CD14-positive monocyte (primary cell): Measurements from ENCODE around the gene ZNF536. TPM values are rescaled to one million over a fixed set of nuclear protein-coding genes. Genes with fewer than 3 reads are reported as not detected.

Experiments
- DNase-seq, 3 donors: peaks; one replicate each; pipeline ENCODE4 v3.0.0-alpha.2; 2011 to 2022
- H2AFZ ChIP-seq: 2 replicates; pipeline ENCODE4 v1.6.0; 2012; ENCODE audit warnings: mild to moderate bottlenecking, low read depth, low read length, inconsistent platforms; ENCODE audit not compliant: insufficient read depth, poor library complexity, severe bottlenecking
- H3K27ac ChIP-seq, 2 donors: 1 replicate in 1 of 2; 2 replicates in 1 of 2; pipeline ENCODE4 v1.5.1; 2012 to 2013; ENCODE audit warnings: low read length in 2 of 2, control low read depth in 1 of 2, inconsistent platforms in 1 of 2, low read depth in 1 of 2, mild to moderate bottlenecking in 1 of 2
- H3K27me3 ChIP-seq, 2 donors: one replicate each; pipeline versions ENCODE4 v1.6.0 to v1.6.1; 2011 to 2013; ENCODE audit warnings: low read length in 2 of 2; ENCODE audit not compliant: control insufficient read depth in 2 of 2, insufficient read depth in 2 of 2
- H3K36me3 ChIP-seq, 2 donors: replicated peaks in 1 of 2; 1 replicate in 1 of 2; 2 replicates in 1 of 2; pipeline versions ENCODE4 v1.5.1 to v1.6.1; 2012 to 2013; ENCODE audit warnings: low read length in 2 of 2, control low read depth in 1 of 2, inconsistent platforms in 1 of 2, mild to moderate bottlenecking in 1 of 2; ENCODE audit not compliant: insufficient read depth in 2 of 2, control insufficient read depth in 1 of 2
- H3K4me1 ChIP-seq, 2 donors: 1 replicate in 1 of 2; 2 replicates in 1 of 2; pipeline versions ENCODE4 v1.5.1 to v1.6.1; 2012 to 2013; ENCODE audit warnings: low read length in 2 of 2, control low read depth in 1 of 2, inconsistent platforms in 1 of 2, mild to moderate bottlenecking in 1 of 2, moderate library complexity in 1 of 2; ENCODE audit not compliant: insufficient read depth in 2 of 2, control insufficient read depth in 1 of 2
- H3K4me2 ChIP-seq: replicated peaks from 2 replicates; pipeline ENCODE3; 2012; ENCODE audit warnings: low read length, moderate library complexity, mild to moderate bottlenecking; ENCODE audit not compliant: poor library complexity, severe bottlenecking; ENCODE audit errors: extremely low read depth
- H3K4me3 ChIP-seq, 3 experiments: fragments of 200-600 bp in 1 of 3; sonication (generic) in 1 of 3; replicated peaks in 1 of 3; 1 replicate in 2 of 3; 2 replicates in 1 of 3; pipeline ENCODE4 v1.5.1; 2011 to 2013; ENCODE audit warnings: low read length in 3 of 3, mild to moderate bottlenecking in 3 of 3, control low read depth in 2 of 3, low read depth in 2 of 3, inconsistent platforms in 1 of 3, moderate library complexity in 1 of 3
- H3K79me2 ChIP-seq: 2 replicates; pipeline ENCODE4 v1.6.0; 2012; ENCODE audit warnings: mild to moderate bottlenecking, control low read depth, inconsistent platforms, low read length, moderate library complexity; ENCODE audit not compliant: insufficient read depth
- H3K9ac ChIP-seq: 2 replicates; pipeline ENCODE4 v1.6.0; 2017; ENCODE audit warnings: low read length, mild to moderate bottlenecking; ENCODE audit not compliant: insufficient read depth, poor library complexity, severe bottlenecking
- H3K9me3 ChIP-seq, 2 donors: replicated peaks in 1 of 2; 1 replicate in 1 of 2; 2 replicates in 1 of 2; pipeline versions ENCODE4 v1.5.1 to v1.6.1; 2012 to 2013; ENCODE audit warnings: low read length in 2 of 2, control low read depth in 1 of 2; ENCODE audit not compliant: control insufficient read depth in 1 of 2, insufficient read depth in 1 of 2
- H4K20me1 ChIP-seq: 2 replicates; pipeline ENCODE4 v1.6.0; 2012; ENCODE audit warnings: mild to moderate bottlenecking, low read length, control low read depth, moderate library complexity; ENCODE audit not compliant: insufficient read depth
- H3K27ac Mint-ChIP-seq, 7 donors: one replicate each; pipeline ENCODE4 v1.8.0; 2020; ENCODE audit warnings: mild to moderate bottlenecking in 7 of 7, mixed read lengths in 7 of 7, moderate library complexity in 6 of 7, inconsistent platforms in 2 of 7
- H3K27me3 Mint-ChIP-seq, 3 donors: one replicate each; pipeline ENCODE4 v1.8.0; 2021 to 2022; ENCODE audit warnings: low read depth in 3 of 3, mild to moderate bottlenecking in 3 of 3, mixed read lengths in 3 of 3, moderate library complexity in 3 of 3, inconsistent platforms in 1 of 3
- H3K36me3 Mint-ChIP-seq, 2 donors: one replicate each; pipeline ENCODE4 v1.8.0; 2020; ENCODE audit warnings: mixed read lengths in 2 of 2, inconsistent platforms in 1 of 2, mild to moderate bottlenecking in 1 of 2
- H3K4me1 Mint-ChIP-seq: one replicate; pipeline ENCODE4 v1.8.0; 2020; ENCODE audit warnings: mild to moderate bottlenecking, mixed read lengths
- H3K4me3 Mint-ChIP-seq, 2 donors: one replicate each; pipeline ENCODE4 v1.8.0; 2020; ENCODE audit warnings: mild to moderate bottlenecking in 2 of 2, mixed read lengths in 2 of 2, moderate library complexity in 1 of 2
- H3K9me3 Mint-ChIP-seq, 7 donors: one replicate each; pipeline ENCODE4 v1.8.0; 2020 to 2022; ENCODE audit warnings: mixed read lengths in 7 of 7, mild to moderate bottlenecking in 6 of 7, moderate library complexity in 6 of 7, inconsistent platforms in 2 of 7
- WGBS: methylation state at CpG from one replicate; pipeline ENCODE4 v1.1.5; 2013; ENCODE audit warnings: missing lambda C conversion rate; ENCODE audit not compliant: insufficient coverage; 5-methylcytosine and 5-hydroxymethylcytosine counted together
- intact Hi-C, 2 donors: fragments of 100-400 bp; cut with micrococcal nuclease; formaldehyde crosslinking; loops; one replicate each; pipeline versions ENCODE4 v1.15.0 to v1.15.1; 2023
- polyA plus RNA-seq, 3 donors: library from polyadenylated mRNA; depleted of rRNA in 1 of 3; unstranded in 2 of 3; stranded (reverse) in 1 of 3; fragments of 300-500 nt in 2 of 3; fragments of >200 nt in 1 of 3; fragmentation: Illumina TruSeq in 2 of 3; gene quantifications; 1 replicate in 2 of 3; 2 replicates in 1 of 3; pipeline ENCODE4 v1.2.3, GENCODE V29; 2012 to 2021
- TF ChIP-seq, protein P1 (sequence below): fragments of 200-600 bp; IDR thresholded peaks from one replicate; pipeline ENCODE4 v1.8.0; 2022; ENCODE audit warnings: antibody characterized with exemption, mild to moderate bottlenecking

Gene ZNF536
- polyA plus RNA-seq, 3 donors: not detected

GRCh38 chr19:30570194-30570593 lies 198.0 kb downstream of the ZNF536 start:
- Mint-ChIP-seq H3K27ac (no peak overlapping the region), H3K36me3 (no peaks in the 10 kb centered on the region), H3K4me3 (no peak overlapping the region), H3K4me1 (no peaks in the 10 kb centered on the region), H3K9me3 (peaks cover 0 to 9% (median under 1%) of the 10 kb centered on the region in 7 donors), H3K27me3 (peaks cover 0 to 3% (median 0%) of the 10 kb centered on the region in 3 donors)
- Histone ChIP-seq H3K9me3 (no peaks in the 10 kb centered on the region), H3K36me3 (no peaks in the 10 kb centered on the region), H3K27ac (no peak overlapping the region), H3K27me3 (no peaks in the 10 kb centered on the region), H3K4me3 (no peak overlapping the region), H3K4me2 (no peak overlapping the region), H4K20me1 (no peaks in the 10 kb centered on the region), H3K9ac (no peak overlapping the region), H3K79me2 (no peaks in the 10 kb centered on the region), H2AFZ (no peak overlapping the region), H3K4me1 (no peaks in the 10 kb centered on the region)
- DNase-seq: no peak
- intact Hi-C loops: no loop called here
- TF ChIP-seq, protein P1, sequence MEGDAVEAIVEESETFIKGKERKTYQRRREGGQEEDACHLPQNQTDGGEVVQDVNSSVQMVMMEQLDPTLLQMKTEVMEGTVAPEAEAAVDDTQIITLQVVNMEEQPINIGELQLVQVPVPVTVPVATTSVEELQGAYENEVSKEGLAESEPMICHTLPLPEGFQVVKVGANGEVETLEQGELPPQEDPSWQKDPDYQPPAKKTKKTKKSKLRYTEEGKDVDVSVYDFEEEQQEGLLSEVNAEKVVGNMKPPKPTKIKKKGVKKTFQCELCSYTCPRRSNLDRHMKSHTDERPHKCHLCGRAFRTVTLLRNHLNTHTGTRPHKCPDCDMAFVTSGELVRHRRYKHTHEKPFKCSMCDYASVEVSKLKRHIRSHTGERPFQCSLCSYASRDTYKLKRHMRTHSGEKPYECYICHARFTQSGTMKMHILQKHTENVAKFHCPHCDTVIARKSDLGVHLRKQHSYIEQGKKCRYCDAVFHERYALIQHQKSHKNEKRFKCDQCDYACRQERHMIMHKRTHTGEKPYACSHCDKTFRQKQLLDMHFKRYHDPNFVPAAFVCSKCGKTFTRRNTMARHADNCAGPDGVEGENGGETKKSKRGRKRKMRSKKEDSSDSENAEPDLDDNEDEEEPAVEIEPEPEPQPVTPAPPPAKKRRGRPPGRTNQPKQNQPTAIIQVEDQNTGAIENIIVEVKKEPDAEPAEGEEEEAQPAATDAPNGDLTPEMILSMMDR: no peak
- 90% methylated on average over 11 of the region's 14 CpGs for WGBS

- H3K27me3 ChIP-seq: no peaks in the 10 kb centered on the region
- H3K79me2 ChIP-seq: no peaks in the 10 kb centered on the region
- no peaks in the 10 kb centered on the region for H4K20me1 ChIP-seq
- Mint-ChIP-seq H3K4me3 (no peak overlapping the region), H3K4me1 (no peaks in the 10 kb centered on the region), H3K27me3 (peaks cover 0 to 5% (median 0%) of the 10 kb centered on the region in 3 donors), H3K9me3 (peaks cover 0 to 10% (median 4%) of the 10 kb centered on the region in 7 donors), H3K36me3 (no peaks in the 10 kb centered on the region), H3K27ac (no peak overlapping the region)
- H3K27ac ChIP-seq: no peak overlapping the region
- H3K9ac ChIP-seq: no peak overlapping the region
- no peak for DNase-seq
- intact Hi-C loops: no loop called here
- TF ChIP-seq, protein P1: no peak
- H2AFZ ChIP-seq: no peak overlapping the region
- H3K4me2 ChIP-seq: no peak overlapping the region
- H3K36me3 ChIP-seq: no peaks in the 10 kb centered on the region
- WGBS: 100% methylated on average over 1 of the region's 6 CpGs
- H3K4me1 ChIP-seq: no peaks in the 10 kb centered on the region
- no peaks in the 10 kb centered on the region for H3K9me3 ChIP-seq
- H3K4me3 ChIP-seq: no peak overlapping the region
Measured at GRCh38 chr19:30577551-30578105, 205.4 kb downstream of the ZNF536 start.
